Activated CD8-positive, alpha-beta memory T cell treated with anti-CD3 and anti-CD28 coated beads, Interleukin-2, amount 50 U/mL, for 48 hours (primary cell): Measurements from ENCODE around the gene SLC35F4.
"Not testable (repeated sequence)": the region's sequence is repeated elsewhere in the genome, so short reads cannot be mapped to it uniquely, and the experiment has no call there.

Experiments used
- DNase-seq: peaks from one replicate; pipeline ENCODE4 v3.0.0-alpha.2; 2020

SLC35F4 gene

GRCh38 chr14:57865403-57866198, at the start of gene SLC35F4:
Gene SLC35F4, minus strand, starts transcription at chr14:57866092.
- DNase-seq = no peak

- no peak for DNase-seq
Observed at GRCh38 chr14:57909626-57910025, 43.7 kb upstream of the SLC35F4 start.

GRCh38 chr14:57903954-57904353, 38.1 kb upstream of the SLC35F4 start:
- DNase-seq = no peak

GRCh38 chr14:57898837-57899572, 33.1 kb upstream of the SLC35F4 start:
- no peak for DNase-seq

GRCh38 chr14:57897144-57897748, 31.4 kb upstream of the SLC35F4 start:
- no peak for DNase-seq

GRCh38 chr14:57889245-57889644, 23.4 kb upstream of the SLC35F4 start:
- DNase-seq = no peak

- DNase-seq = no peak
Observed at GRCh38 chr14:57884175-57884574, 18.3 kb upstream of the SLC35F4 start.

- no peak for DNase-seq
Observed at GRCh38 chr14:57883061-57883460, 17.2 kb upstream of the SLC35F4 start.

- DNase-seq = no peak
Observed at GRCh38 chr14:57879516-57879915, 13.6 kb upstream of the SLC35F4 start.

GRCh38 chr14:57875985-57876384, 10.1 kb upstream of the SLC35F4 start:
- no peak for DNase-seq

GRCh38 chr14:57875296-57875695, 9.4 kb upstream of the SLC35F4 start:
- DNase-seq = no peak

GRCh38 chr14:57871459-57872080, 5.7 kb upstream of the SLC35F4 start:
- no peak for DNase-seq

GRCh38 chr14:57870686-57871457, 5.0 kb upstream of the SLC35F4 start:
- DNase-seq = no peak

- DNase-seq = no peak
Observed at GRCh38 chr14:57869617-57870016, 3.7 kb upstream of the SLC35F4 start.

GRCh38 chr14:57866199-57866705, 360 bp upstream of the SLC35F4 start:
- DNase-seq = no peak

- no peak for DNase-seq
Observed at GRCh38 chr14:57865066-57865402, 858 bp downstream of the SLC35F4 start.

GRCh38 chr14:57864659-57865058, 1.2 kb downstream of the SLC35F4 start:
- no peak for DNase-seq

GRCh38 chr14:57863471-57863870, 2.4 kb downstream of the SLC35F4 start:
- no peak for DNase-seq

- DNase-seq = not testable (repeated sequence)
Observed at GRCh38 chr14:57855666-57856065, 10.2 kb downstream of the SLC35F4 start.

- no peak for DNase-seq
Observed at GRCh38 chr14:57854571-57854970, 11.3 kb downstream of the SLC35F4 start.

- no peak for DNase-seq
Observed at GRCh38 chr14:57851354-57851753, 14.5 kb downstream of the SLC35F4 start.

- DNase-seq = no peak
Observed at GRCh38 chr14:57848786-57849185, 17.1 kb downstream of the SLC35F4 start.

GRCh38 chr14:57848353-57848752, 17.5 kb downstream of the SLC35F4 start:
- no peak for DNase-seq
